HUES6 (cell line): ENCODE results near the gene KLHL29.

Source experiments
- H3K27ac ChIP-seq: 2 replicates; pipeline ENCODE4 v1.7.0; 2013; ENCODE audit warnings: low read depth, mild to moderate bottlenecking, low read length, inconsistent platforms
- H3K27me3 ChIP-seq: 2 replicates; pipeline ENCODE4 v1.6.1; 2013; ENCODE audit warnings: low read length; ENCODE audit not compliant: control insufficient read depth, insufficient read depth
- H3K36me3 ChIP-seq: 2 replicates; pipeline ENCODE4 v1.6.1; 2013; ENCODE audit warnings: low read length; ENCODE audit not compliant: control insufficient read depth, insufficient read depth
- H3K4me1 ChIP-seq: 2 replicates; pipeline ENCODE4 v1.6.1; 2013; ENCODE audit warnings: low read length; ENCODE audit not compliant: control insufficient read depth, insufficient read depth
- H3K4me3 ChIP-seq: 2 replicates; pipeline ENCODE4 v1.5.1; 2013; ENCODE audit warnings: low read depth, low read length
- H3K9ac ChIP-seq: one replicate; pipeline ENCODE4 v1.6.1; 2013; ENCODE audit warnings: mild to moderate bottlenecking, low read length
- H3K9me3 ChIP-seq: 2 replicates; pipeline ENCODE4 v1.6.1; 2013; ENCODE audit warnings: low read depth, low read length; ENCODE audit not compliant: control insufficient read depth, insufficient read depth

The KLHL29 gene

DNA sequence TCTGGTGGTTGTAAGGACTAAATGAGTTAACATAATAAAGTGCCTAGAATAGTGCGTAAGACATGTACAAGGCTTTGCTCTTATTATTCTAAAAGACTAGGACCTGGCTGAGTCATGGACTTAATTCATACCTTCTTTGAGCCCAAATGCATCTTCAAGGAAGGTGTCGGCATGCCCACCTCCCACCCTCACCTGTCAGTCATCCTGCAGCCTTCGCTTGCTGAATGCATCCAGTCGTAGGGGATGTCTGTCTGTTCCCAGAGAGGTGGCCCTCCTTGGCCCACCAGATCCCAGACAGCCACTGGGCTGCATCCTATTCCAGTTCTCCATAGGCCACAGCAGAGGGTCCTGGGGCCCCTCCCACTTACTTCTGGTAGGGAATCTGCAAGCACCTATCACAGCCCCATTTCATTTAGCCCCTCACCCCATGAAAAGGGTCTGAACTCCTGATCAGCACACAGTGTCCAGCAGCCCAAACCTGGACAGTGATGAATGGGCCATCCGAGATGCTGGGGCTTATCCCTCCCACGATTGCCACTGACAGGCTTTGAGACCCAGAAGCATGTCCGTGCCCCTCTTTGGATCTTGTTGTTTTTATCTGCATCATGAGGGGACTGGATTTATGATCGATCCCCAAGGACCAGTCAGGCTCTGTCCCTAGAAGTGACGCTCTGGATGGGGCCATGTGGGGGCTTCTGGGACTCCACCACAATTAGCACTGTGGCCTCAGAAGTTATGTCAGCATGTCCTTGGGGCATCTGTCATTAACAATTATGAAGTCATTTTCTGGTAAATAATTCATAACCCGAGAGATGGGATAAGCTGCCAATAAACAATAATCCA lies 101.1 kb downstream of the KLHL29 start:
- Histone ChIP-seq H3K9ac (no peak overlapping the region), H3K9me3 (no peaks in the 10 kb centered on the region), H3K36me3 (no peaks in the 10 kb centered on the region), H3K27me3 (no peaks in the 10 kb centered on the region), H3K4me3 (no peak overlapping the region), H3K4me1 (peaks cover 21% of the 10 kb centered on the region), H3K27ac (no peak overlapping the region)

DNA sequence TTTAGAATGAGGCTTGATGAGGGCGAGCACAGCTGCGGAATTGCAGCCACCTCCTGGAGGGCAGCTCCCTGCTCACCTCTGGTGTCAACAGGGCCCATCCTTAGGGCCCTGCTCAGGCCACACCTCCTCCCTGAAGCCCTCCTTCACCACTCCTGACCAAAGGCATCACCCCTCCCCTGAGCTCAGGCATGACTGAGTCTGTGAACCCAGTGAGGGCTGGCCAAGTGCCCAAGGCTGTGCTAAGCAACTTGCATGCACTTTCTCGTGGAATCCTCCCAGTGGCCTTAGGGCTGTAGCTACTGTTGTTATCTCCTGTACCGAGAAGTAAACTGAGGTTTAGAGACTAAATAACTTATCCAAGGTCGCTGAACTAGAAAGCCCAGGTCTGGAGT lies 101.7 kb downstream of the KLHL29 start:
- no peaks in the 10 kb centered on the region for H3K36me3 ChIP-seq
- peaks cover 15% of the 10 kb centered on the region; the same call in 1 of the 2 replicates for H3K4me1 ChIP-seq
- H3K27me3 ChIP-seq, result no peaks in the 10 kb centered on the region
- no peak overlapping the region for H3K9ac ChIP-seq
- no peak overlapping the region for H3K4me3 ChIP-seq
- H3K9me3 ChIP-seq, result no peaks in the 10 kb centered on the region
- no peak overlapping the region for H3K27ac ChIP-seq

DNA sequence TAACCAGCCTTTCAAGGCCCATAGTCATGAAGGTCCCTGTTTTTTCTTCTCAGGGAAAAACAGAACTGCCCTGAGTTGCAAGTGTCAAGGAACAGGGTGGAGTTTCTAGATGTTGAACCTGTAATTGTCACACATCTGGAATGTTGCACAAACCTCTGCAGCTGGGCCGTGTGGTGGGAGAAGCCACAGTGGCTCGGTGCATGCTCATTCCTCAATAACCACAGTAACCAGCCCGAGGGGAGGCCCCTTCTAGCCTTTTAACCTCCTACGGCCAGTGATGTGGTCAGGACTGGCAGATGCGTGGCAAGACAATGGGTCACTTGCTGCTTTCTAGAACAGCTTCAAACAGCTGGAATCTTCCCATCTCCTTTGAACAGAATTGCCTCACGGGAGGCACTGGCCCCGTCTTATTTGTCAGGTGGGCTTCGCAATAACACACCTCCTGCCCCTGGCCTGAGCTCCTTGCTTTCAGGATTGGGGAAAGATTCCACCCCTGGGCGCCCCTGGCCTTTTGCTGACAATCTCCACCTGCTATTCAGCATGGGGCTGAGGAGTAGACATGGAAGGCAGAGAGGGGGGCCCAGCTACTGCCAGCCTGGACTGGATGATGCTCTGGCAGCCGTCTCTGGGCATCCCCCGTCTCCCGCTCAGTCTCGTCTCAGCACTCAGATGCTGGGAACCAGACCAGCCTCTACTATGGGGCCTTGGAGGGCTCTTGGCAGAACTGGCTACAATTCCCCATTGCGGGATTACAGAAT lies 102.9 kb downstream of the KLHL29 start:
- no peak overlapping the region for H3K27ac ChIP-seq
- no peaks in the 10 kb centered on the region for H3K27me3 ChIP-seq
- H3K4me1 ChIP-seq, result peaks cover 12% of the 10 kb centered on the region; the same call in 1 of the 2 replicates
- H3K9me3 ChIP-seq, result no peaks in the 10 kb centered on the region
- H3K4me3 ChIP-seq, result no peak overlapping the region
- no peaks in the 10 kb centered on the region for H3K36me3 ChIP-seq
- H3K9ac ChIP-seq, result no peak overlapping the region

DNA sequence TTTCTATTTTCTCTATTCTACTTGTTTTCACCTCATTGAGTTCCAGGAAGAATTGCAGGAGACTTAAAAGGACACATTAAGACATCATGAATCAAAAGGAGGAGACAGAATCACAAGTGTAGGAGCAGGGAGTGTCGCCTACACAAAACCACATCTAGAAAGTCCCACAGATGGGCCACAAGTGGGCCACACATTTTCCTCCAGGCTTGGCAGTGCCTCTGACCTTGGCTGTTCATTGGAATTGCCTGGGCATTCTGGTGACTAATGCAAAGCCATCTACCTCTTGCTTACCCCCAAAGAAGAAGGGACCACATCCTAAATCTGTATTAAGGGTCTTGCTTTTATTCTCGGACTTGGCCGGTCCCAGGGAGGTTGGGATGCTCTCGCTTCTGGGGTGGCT lies 103.6 kb downstream of the KLHL29 start:
- H3K9ac ChIP-seq, result no peak overlapping the region
- H3K27me3 ChIP-seq, result no peaks in the 10 kb centered on the region
- H3K9me3 ChIP-seq, result no peaks in the 10 kb centered on the region
- H3K4me3 ChIP-seq, result no peak overlapping the region
- H3K27ac ChIP-seq, result no peak overlapping the region
- no peaks in the 10 kb centered on the region for H3K36me3 ChIP-seq
- H3K4me1 ChIP-seq, result peaks cover 15% of the 10 kb centered on the region; the same call in 1 of the 2 replicates

DNA sequence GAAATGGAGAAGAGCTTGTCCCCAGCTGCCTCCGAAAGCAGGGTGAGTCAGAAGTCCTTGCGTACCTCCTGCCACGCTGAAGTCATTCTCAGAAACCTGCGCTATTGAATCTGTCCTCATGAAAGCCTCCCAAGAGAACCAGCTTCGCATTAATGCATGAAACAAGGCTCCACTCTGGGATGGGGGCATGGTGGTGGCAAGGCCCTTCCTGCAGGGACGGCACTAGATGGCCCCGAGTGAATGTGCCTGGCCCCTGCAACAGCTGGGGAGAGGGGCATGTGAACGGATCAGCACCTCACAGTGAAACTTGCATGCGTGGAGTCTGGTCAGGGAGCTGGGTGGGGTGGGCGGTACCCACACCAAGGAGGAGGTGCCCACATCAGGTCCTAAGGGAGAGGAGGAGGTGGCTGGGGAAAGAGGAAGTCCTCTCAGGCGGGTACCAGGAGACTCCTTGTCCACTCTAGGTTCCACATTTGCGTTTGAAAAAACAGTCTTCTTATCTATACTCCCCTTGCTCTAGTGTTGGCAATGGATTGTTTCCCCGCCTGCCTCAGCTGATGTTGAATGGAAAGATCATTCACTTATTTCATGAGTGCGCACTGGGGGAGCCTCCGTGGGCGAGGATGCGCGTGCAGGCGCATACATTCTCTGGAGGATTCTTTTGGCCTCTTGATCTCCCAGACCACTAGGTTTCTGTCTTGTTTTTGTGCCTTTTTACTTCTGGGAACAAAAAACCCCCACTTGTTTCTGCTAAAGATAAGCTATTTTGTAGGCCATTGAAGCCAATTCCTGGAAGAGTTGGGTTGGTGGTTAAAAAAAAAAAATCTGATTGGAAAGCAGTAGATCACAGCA lies 104.7 kb downstream of the KLHL29 start:
- Histone ChIP-seq H3K9me3 (no peaks in the 10 kb centered on the region), H3K9ac (no peak overlapping the region), H3K27ac (no peak overlapping the region), H3K36me3 (no peaks in the 10 kb centered on the region), H3K4me1 (peaks cover 10% of the 10 kb centered on the region; the same call in 1 of the 2 replicates), H3K4me3 (no peak overlapping the region), H3K27me3 (no peaks in the 10 kb centered on the region)

DNA sequence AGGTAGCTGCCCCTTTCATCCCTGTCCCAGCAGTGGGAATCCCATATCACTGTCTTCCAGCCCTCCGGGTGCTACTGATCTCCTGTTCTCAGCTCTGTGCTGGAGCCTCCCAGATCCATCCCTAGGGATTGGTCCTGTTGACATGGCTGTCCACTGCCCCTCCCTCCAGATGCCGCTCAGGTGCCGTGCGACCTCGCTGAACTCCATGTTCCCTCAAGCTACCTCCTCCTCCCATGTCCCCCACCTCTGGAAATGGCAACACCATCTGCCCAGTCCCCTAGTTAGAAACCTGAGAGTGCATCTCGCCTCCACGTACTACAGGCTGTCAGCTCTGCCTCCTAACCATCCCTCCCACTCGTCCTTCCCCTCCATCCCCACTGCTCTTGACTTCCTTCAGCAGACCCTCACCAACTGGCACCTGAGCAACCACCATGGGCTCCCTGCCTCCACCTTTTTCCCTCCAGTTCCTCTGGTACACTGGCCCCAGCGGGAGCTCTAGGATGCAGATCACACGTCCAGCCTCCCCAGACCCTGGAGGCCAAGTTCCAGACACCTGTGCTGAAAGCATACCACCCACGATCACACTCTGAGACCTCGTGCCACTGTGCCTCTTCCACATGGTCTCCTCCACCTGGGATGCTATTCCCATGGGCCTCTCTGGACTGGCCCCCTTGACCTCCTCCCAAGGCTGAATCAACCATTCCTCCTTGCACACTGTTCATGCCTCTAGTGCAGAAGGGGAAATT lies 106.8 kb downstream of the KLHL29 start:
- no peaks in the 10 kb centered on the region for H3K27me3 ChIP-seq

DNA sequence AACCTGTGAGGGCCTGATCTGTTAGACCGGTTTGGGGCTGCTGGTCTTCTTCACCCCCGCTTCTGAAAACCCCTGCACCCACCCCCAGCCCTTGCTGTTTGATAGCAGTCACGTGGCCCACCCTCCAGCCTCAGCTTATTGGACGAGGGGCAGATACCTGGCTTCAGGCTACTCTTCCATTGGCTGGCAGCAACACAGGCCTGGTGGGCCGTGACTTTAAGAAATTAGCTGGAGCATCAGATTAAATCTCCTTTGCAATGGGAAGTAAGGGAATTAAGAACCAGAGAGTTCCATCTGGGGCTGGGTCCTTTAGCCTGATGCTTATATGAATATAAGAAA lies 107.3 kb downstream of the KLHL29 start:
- Histone ChIP-seq H3K4me1 (peaks cover 27% of the 10 kb centered on the region), H3K9me3 (no peaks in the 10 kb centered on the region), H3K9ac (no peak overlapping the region), H3K27me3 (no peaks in the 10 kb centered on the region), H3K4me3 (no peak overlapping the region), H3K27ac (no peak overlapping the region), H3K36me3 (no peaks in the 10 kb centered on the region)

More for the DNA sequence above, 106.8 kb downstream of the KLHL29 start:
- Histone ChIP-seq H3K9me3 (no peaks in the 10 kb centered on the region), H3K4me3 (no peak overlapping the region), H3K36me3 (no peaks in the 10 kb centered on the region), H3K27ac (no peak overlapping the region), H3K4me1 (peaks cover 22% of the 10 kb centered on the region), H3K9ac (no peak overlapping the region)

DNA sequence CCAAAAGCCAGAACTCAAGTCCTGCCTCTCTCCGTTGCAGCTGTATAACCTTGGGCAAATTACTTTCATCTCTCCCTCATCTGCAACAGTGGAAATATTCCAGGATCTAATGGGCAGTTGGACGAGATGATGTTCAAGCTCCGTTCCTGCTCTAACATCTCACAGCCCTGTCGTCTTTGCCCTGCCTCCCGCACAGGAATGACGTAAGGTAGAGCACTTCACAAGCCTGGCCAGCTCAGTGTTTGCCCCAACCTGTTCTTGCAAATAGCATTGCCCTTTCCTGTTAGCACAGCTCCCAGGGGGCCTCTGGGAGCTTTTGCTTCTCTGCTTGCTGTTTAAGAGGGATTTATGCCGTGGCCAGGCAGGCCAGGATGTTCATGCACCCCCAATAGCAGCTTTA lies 107.9 kb downstream of the KLHL29 start:
- Histone ChIP-seq H3K27ac (no peak overlapping the region), H3K27me3 (no peaks in the 10 kb centered on the region), H3K9ac (no peak overlapping the region), H3K9me3 (no peaks in the 10 kb centered on the region), H3K4me1 (peaks cover 33% of the 10 kb centered on the region), H3K36me3 (no peaks in the 10 kb centered on the region), H3K4me3 (no peak overlapping the region)

DNA sequence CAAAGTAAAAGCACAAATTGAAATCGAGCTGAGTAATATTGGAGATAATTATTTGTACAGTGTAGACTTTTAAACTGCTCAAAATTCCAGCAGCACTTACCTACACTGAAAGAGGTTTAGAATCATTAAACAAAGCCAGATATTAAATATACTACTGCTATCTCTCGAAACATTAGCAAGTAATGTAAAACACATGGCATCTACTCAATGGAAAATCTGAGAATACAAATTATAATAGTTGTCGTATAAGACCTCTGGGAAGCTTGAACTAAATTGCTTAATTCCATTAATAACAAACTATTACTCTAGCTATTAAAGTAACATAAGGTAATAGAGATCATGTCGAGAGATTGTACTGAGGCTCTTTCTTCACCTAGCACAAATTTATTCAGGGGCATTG lies 108.9 kb downstream of the KLHL29 start:
- no peak overlapping the region for H3K4me3 ChIP-seq
- H3K27me3 ChIP-seq, result no peaks in the 10 kb centered on the region
- H3K9ac ChIP-seq, result no peak overlapping the region
- H3K4me1 ChIP-seq, result peaks cover 33% of the 10 kb centered on the region
- H3K36me3 ChIP-seq, result no peaks in the 10 kb centered on the region
- H3K9me3 ChIP-seq, result no peaks in the 10 kb centered on the region
- no peak overlapping the region for H3K27ac ChIP-seq

DNA sequence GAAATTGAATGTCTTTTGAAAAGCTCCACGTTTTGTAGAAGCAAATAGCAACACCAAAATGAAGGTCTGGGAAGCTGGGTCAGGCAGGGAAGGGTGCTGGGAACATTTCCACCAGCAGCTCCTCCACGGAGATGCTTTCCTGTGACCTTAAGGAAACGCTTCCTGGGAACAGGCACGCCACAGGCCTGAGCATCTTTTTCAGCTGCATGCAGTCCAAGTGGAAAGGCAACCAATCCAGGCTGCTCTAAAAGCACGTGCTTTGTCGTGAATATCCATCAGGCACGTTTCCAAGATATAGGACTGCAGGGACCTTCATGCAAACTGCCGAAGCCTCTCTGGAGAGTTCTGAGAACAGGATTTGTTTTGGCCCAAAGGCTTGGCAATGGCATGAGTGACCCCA lies 109.3 kb downstream of the KLHL29 start:
- H3K27me3 ChIP-seq, result no peaks in the 10 kb centered on the region
- no peak overlapping the region for H3K27ac ChIP-seq
- H3K4me1 ChIP-seq, result peaks cover 33% of the 10 kb centered on the region
- no peaks in the 10 kb centered on the region for H3K36me3 ChIP-seq
- H3K9me3 ChIP-seq, result no peaks in the 10 kb centered on the region
- H3K9ac ChIP-seq, result no peak overlapping the region
- H3K4me3 ChIP-seq, result no peak overlapping the region
